HEK293 (cell line): ENCODE measurements around the gene ZPLD1.

Experiments
- CTCF ChIA-PET: fragments of 350-600 bp; formaldehyde crosslinking; extraction: SDS; loops from one replicate; lab custom pipeline; 2021; ENCODE audit warnings: antibody characterized with exemption; lab: Yijun Ruan, JAX
- POLR2A ChIA-PET: fragments of 300-600 bp; formaldehyde crosslinking; extraction: SDS; loops from one replicate; lab custom pipeline; 2020; ENCODE audit warnings: antibody characterized with exemption, inconsistent platforms; lab: Yijun Ruan, JAX
- H3K27ac ChIP-seq: fragments of 200-500 bp; sonication (Bioruptor generic); 2 replicates; pipeline ENCODE4 v1.5.1; 2014; ENCODE audit warnings: low read depth, low read length, control low read depth, inconsistent platforms; ENCODE audit errors: extremely low read depth
- H3K36me3 ChIP-seq, 2 experiments: fragments of 200-500 bp in 1 of 2; sonication (Bioruptor generic) in 1 of 2; 1 replicate in 1 of 2; 2 replicates in 1 of 2; pipeline ENCODE4 v1.5.1; 2014 to 2017; ENCODE audit warnings: inconsistent platforms in 2 of 2, low read length in 2 of 2; ENCODE audit not compliant: control insufficient read depth in 2 of 2, insufficient read depth in 1 of 2
- H3K4me1 ChIP-seq: fragments of 200-500 bp; sonication (Bioruptor generic); 2 replicates; pipeline ENCODE4 v1.5.1; 2014; ENCODE audit warnings: mild to moderate bottlenecking, low read length, inconsistent platforms; ENCODE audit not compliant: control insufficient read depth, insufficient read depth
- H3K4me3 ChIP-seq: 2 replicates; pipeline ENCODE4 v1.5.1; 2011; ENCODE audit warnings: low read depth, mild to moderate bottlenecking, control low read depth, low read length, moderate library complexity
- H3K9me3 ChIP-seq: fragments of 200-500 bp; sonication (Bioruptor generic); 2 replicates; pipeline ENCODE4 v1.5.1; 2014; ENCODE audit warnings: low read depth, low read length, inconsistent platforms; ENCODE audit not compliant: control insufficient read depth, insufficient read depth
- KLF16 ChIP-seq: fragments of 450-650 bp; formaldehyde crosslinking; IDR thresholded peaks from 2 replicates; pipeline ENCODE4 v1.5.1; 2017; ENCODE audit warnings: missing biosample characterization, missing genetic modification characterization
- TSHZ1 ChIP-seq: fragments of 450-650 bp; formaldehyde crosslinking; IDR thresholded peaks from 2 replicates; pipeline ENCODE4 v1.5.1; 2016; ENCODE audit warnings: missing biosample characterization, missing genetic modification characterization, borderline replicate concordance
- WT1 ChIP-seq: fragments of 450-650 bp; formaldehyde crosslinking; IDR thresholded peaks from 2 replicates; pipeline ENCODE4 v1.5.1; 2016; ENCODE audit warnings: missing biosample characterization, missing genetic modification characterization
- ZBTB8A ChIP-seq: fragments of 450-650 bp; formaldehyde crosslinking; IDR thresholded peaks from 2 replicates; pipeline ENCODE4 v1.5.1; 2016; ENCODE audit warnings: missing biosample characterization, missing genetic modification characterization
- ZFP69B ChIP-seq: fragments of 450-650 bp; formaldehyde crosslinking; IDR thresholded peaks from 2 replicates; pipeline ENCODE4 v1.5.1; 2016; ENCODE audit warnings: missing biosample characterization, missing genetic modification characterization
- ZNF121 ChIP-seq: fragments of 450-650 bp; formaldehyde crosslinking; IDR thresholded peaks from 2 replicates; pipeline ENCODE4 v1.5.1; 2016; ENCODE audit warnings: missing biosample characterization, missing genetic modification characterization
- ZNF138 ChIP-seq: fragments of 450-650 bp; formaldehyde crosslinking; IDR thresholded peaks from 2 replicates; pipeline ENCODE4 v1.5.1; 2016; ENCODE audit warnings: missing biosample characterization, missing genetic modification characterization, borderline replicate concordance
- ZNF148 ChIP-seq: fragments of 450-650 bp; formaldehyde crosslinking; IDR thresholded peaks from 2 replicates; pipeline ENCODE4 v1.5.0; 2017; ENCODE audit warnings: missing biosample characterization, missing genetic modification characterization, borderline replicate concordance
- ZNF169 ChIP-seq: fragments of 450-650 bp; formaldehyde crosslinking; IDR thresholded peaks from 2 replicates; pipeline ENCODE4 v1.5.1; 2016; ENCODE audit warnings: missing biosample characterization, missing genetic modification characterization
- ZNF211 ChIP-seq: fragments of 450-650 bp; formaldehyde crosslinking; IDR thresholded peaks from 2 replicates; pipeline ENCODE4 v1.5.1; 2016; ENCODE audit warnings: low read depth, missing biosample characterization, missing genetic modification characterization
- ZNF214 ChIP-seq: fragments of 450-650 bp; formaldehyde crosslinking; IDR thresholded peaks from 2 replicates; pipeline ENCODE4 v1.5.1; 2017; ENCODE audit warnings: missing biosample characterization, mild to moderate bottlenecking, missing genetic modification characterization, borderline replicate concordance
- ZNF223 ChIP-seq: fragments of 450-650 bp; formaldehyde crosslinking; IDR thresholded peaks from 2 replicates; pipeline ENCODE4 v1.5.1; 2016; ENCODE audit warnings: missing biosample characterization, missing genetic modification characterization
- ZNF302 ChIP-seq: fragments of 450-650 bp; formaldehyde crosslinking; IDR thresholded peaks from 2 replicates; pipeline ENCODE4 v1.5.1; 2016; ENCODE audit warnings: missing biosample characterization, missing genetic modification characterization, low read depth
- ZNF335 ChIP-seq: fragments of 450-650 bp; formaldehyde crosslinking; conservative IDR thresholded peaks from 2 replicates; pipeline ENCODE4 v1.5.1; 2016; ENCODE audit warnings: missing biosample characterization, missing genetic modification characterization
- ZNF514 ChIP-seq: fragments of 450-650 bp; formaldehyde crosslinking; IDR thresholded peaks from 2 replicates; pipeline ENCODE4 v1.5.1; 2016; ENCODE audit warnings: missing biosample characterization, missing genetic modification characterization
- ZNF626 ChIP-seq: fragments of 450-650 bp; sonication (Bioruptor Pico); formaldehyde crosslinking; IDR thresholded peaks from 2 replicates; pipeline ENCODE4 v1.5.1; 2018; ENCODE audit warnings: missing biosample characterization, missing genetic modification characterization, inconsistent platforms
- ZNF629 ChIP-seq: fragments of 450-650 bp; formaldehyde crosslinking; IDR thresholded peaks from 2 replicates; pipeline ENCODE4 v1.5.1; 2017; ENCODE audit warnings: missing biosample characterization, missing genetic modification characterization
- ZNF660 ChIP-seq: fragments of 450-650 bp; IDR thresholded peaks from 2 replicates; pipeline ENCODE4 v1.5.1; 2018; ENCODE audit warnings: missing biosample characterization, mild to moderate bottlenecking, missing genetic modification characterization
- ZNF670 ChIP-seq: fragments of 450-650 bp; formaldehyde crosslinking; IDR thresholded peaks from 2 replicates; pipeline ENCODE4 v1.5.1; 2016; ENCODE audit warnings: missing biosample characterization, missing genetic modification characterization, low read depth
- ZNF677 ChIP-seq: fragments of 450-650 bp; IDR thresholded peaks from 2 replicates; pipeline ENCODE4 v1.5.0; 2018; ENCODE audit warnings: missing biosample characterization, mild to moderate bottlenecking, missing genetic modification characterization, moderate library complexity
- ZNF747 ChIP-seq: fragments of 450-650 bp; formaldehyde crosslinking; IDR thresholded peaks from 2 replicates; pipeline ENCODE4 v1.5.1; 2016; ENCODE audit warnings: missing biosample characterization, missing genetic modification characterization

The ZPLD1 gene

GRCh38 chr3:102434715-102435114 is at the start of gene ZPLD1:
ZPLD1 (plus strand) TSS chr3:102435015; CDS start chr3:102438488, 3,473 bp downstream.
- no peak for TF ChIP-seq ZNF514
- no peak for TF ChIP-seq ZFP69B (tag by site-specific recombination)
- TF ChIP-seq ZNF211 (tag by site-specific recombination): no peak
- TF ChIP-seq KLF16 (tag by site-specific recombination): no peak
- TF ChIP-seq ZNF214 (tag by site-specific recombination): no peak
- no peak for TF ChIP-seq ZNF629 (tag by site-specific recombination)
- no peak for TF ChIP-seq ZNF677 (tag by site-specific recombination)
- no peak for TF ChIP-seq ZNF169 (tag by site-specific recombination)
- no peak for TF ChIP-seq ZNF302 (tag by site-specific recombination)
- TF ChIP-seq ZNF626 (tag by site-specific recombination): no peak
- TF ChIP-seq ZNF335 (tag by site-specific recombination): no peak
- TF ChIP-seq ZNF747 (tag by site-specific recombination): no peak
- no peak for TF ChIP-seq TSHZ1 (tag by site-specific recombination)
- no peak for TF ChIP-seq ZNF670 (tag by site-specific recombination)
- TF ChIP-seq ZNF121: no peak
- TF ChIP-seq ZNF223 (tag by site-specific recombination): no peak
- TF ChIP-seq ZBTB8A (tag by site-specific recombination): no peak
- no peak for TF ChIP-seq ZNF148 (tag by site-specific recombination)
- ChIA-PET CTCF (no interaction called here), POLR2A (no interaction called here)

GRCh38 chr3:102390171-102390864 is 44.5 kb upstream of the ZPLD1 start:
- H3K4me1 ChIP-seq: no peaks in the 10 kb centered on the region
- no peaks in the 10 kb centered on the region for H3K36me3 ChIP-seq
- POLR2A ChIA-PET: no interaction called here
- no peak overlapping the region for H3K4me3 ChIP-seq
- TF ChIP-seq ZNF211 (tag by site-specific recombination) (no peak), WT1 (tag by site-specific recombination) (no peak), ZNF138 (tag by site-specific recombination) (no peak), ZNF660 (tag by site-specific recombination) (no peak), ZNF514 (no peak)
- H3K27ac ChIP-seq: no peak overlapping the region
- CTCF ChIA-PET: no interaction called here
- no peaks in the 10 kb centered on the region for H3K9me3 ChIP-seq

More at GRCh38 chr3:102434715-102435114, at the start of gene ZPLD1:
- Histone ChIP-seq H3K27ac (no peak within 1 kb of the TSS), H3K4me1 (no peaks in the 10 kb centered on the region), H3K9me3 (no peaks in the 10 kb centered on the region), H3K36me3 (no peaks in the 10 kb centered on the region), H3K4me3 (no peak within 1 kb of the TSS)
